Upper lobe of left lung (tissue), 6 donors: ENCODE data around the gene KMT2E. TPM values are rescaled to one million over a fixed set of nuclear protein-coding genes. Genes with fewer than 3 reads are reported as not detected.

ENCODE experiments used
- ATAC-seq, 2 donors: fragments of 200-7000 bp; cut with Tn5 transposase; one replicate each; pipeline ENCODE4 v1.9.1; 2022; ENCODE audit warnings: mild to moderate bottlenecking in 2 of 2, moderate library complexity in 2 of 2; ENCODE audit not compliant: low FRiP score in 2 of 2
- DNase-seq, 2 donors: peaks; one replicate each; pipeline ENCODE4 v3.0.0-alpha.2; 2019 to 2020
- H3K27ac ChIP-seq, 4 donors: fragments of 200-600 bp; sonication (generic); one replicate each; pipeline ENCODE4 v1.5.1; 2016 to 2019
- H3K27me3 ChIP-seq, 4 donors: fragments of 200-600 bp; sonication (generic); one replicate each; pipeline ENCODE4 v1.5.1; 2017 to 2019
- H3K36me3 ChIP-seq, 4 donors: fragments of 200-600 bp; sonication (generic); one replicate each; pipeline ENCODE4 v1.5.1; 2016 to 2019
- H3K4me1 ChIP-seq, 4 donors: fragments of 200-600 bp; sonication (generic); one replicate each; pipeline ENCODE4 v1.5.1; 2018 to 2019
- H3K4me3 ChIP-seq, 4 donors: fragments of 200-600 bp; sonication (generic); one replicate each; pipeline ENCODE4 v1.5.1; 2017 to 2019; ENCODE audit warnings: mild to moderate bottlenecking in 2 of 4, moderate library complexity in 1 of 4
- H3K9me3 ChIP-seq, 4 donors: fragments of 200-600 bp; sonication (generic); one replicate each; pipeline ENCODE4 v1.5.1; 2018 to 2019
- CTCF ChIP-seq, 6 experiments: fragments of 450-650 bp in 4 of 6; fragments of 200-600 bp in 2 of 6; sonication (generic) in 2 of 6; IDR thresholded peaks; one replicate each; pipeline ENCODE4 v1.5.1; 2016 to 2019; ENCODE audit warnings: antibody characterized with exemption in 6 of 6
- EP300 ChIP-seq, 4 donors: sonication (generic); formaldehyde crosslinking; IDR thresholded peaks; one replicate each; pipeline ENCODE4 v1.5.1; 2017; ENCODE audit warnings: antibody characterized with exemption in 4 of 4, control low read depth in 2 of 4
- POLR2A ChIP-seq, 4 donors: fragments of 450-650 bp; IDR thresholded peaks; one replicate each; pipeline ENCODE4 v1.5.1; 2016 to 2017; ENCODE audit warnings: antibody characterized with exemption in 4 of 4, mild to moderate bottlenecking in 2 of 4
- POLR2AphosphoS5 ChIP-seq, 2 donors: sonication (generic); formaldehyde crosslinking; IDR thresholded peaks; one replicate each; pipeline ENCODE4 v1.5.1; 2017; ENCODE audit warnings: antibody characterized with exemption in 2 of 2
- WGBS, 2 donors: methylation state at CpG; one replicate each; pipeline ENCODE4 v1.1.5; 2017 to 2018; 5-methylcytosine and 5-hydroxymethylcytosine counted together
- total RNA-seq, 6 donors: library from RNA; depleted of rRNA in 4 of 6; stranded (reverse); fragments of >200 nt in 4 of 6; gene quantifications; one replicate each; pipeline versions ENCODE4 v1.1.0 to v1.2.1, GENCODE V29; 2016 to 2021
- donor health status: DM: no; HTN: no; CAD: no; lungs with moderate emphysema.
- donor health status: DM: no; HTN: yes; CAD: no; lungs with severe emphysema.

The KMT2E gene
- total RNA-seq, 6 donors from 2014 or later: 77.3 to 182 (median 105) TPM

GRCh38 chr7:105019269-105019668 lies 5.3 kb downstream of the KMT2E start:
- 41 to 44% methylated on average over 3 of the region's 3 CpGs for WGBS, 2 donors

GRCh38 chr7:105020926-105021325 lies 6.9 kb downstream of the KMT2E start:
- ATAC-seq (no peak), DNase-seq (no peak)
- no peaks in the 10 kb centered on the region for H3K27me3 ChIP-seq
- peak overlapping the region in 2 of 4 donors; percentile 58 to 74 for H3K27ac ChIP-seq
- WGBS, 2 donors: 16 to 35% methylated on average over 3 of the region's 3 CpGs
- H3K36me3 ChIP-seq: no peaks in the 10 kb centered on the region
- no peak overlapping the region for H3K4me3 ChIP-seq
- no peaks in the 10 kb centered on the region for H3K9me3 ChIP-seq
- no peak for TF ChIP-seq POLR2AphosphoS5 (IDR thresholded peaks at IDR 0.05)
- no peak for TF ChIP-seq EP300 (IDR thresholded peaks at IDR 0.05)
- no peak for TF ChIP-seq POLR2A (IDR thresholded peaks at IDR 0.05)
- H3K4me1 ChIP-seq: peaks cover 76 to 89% (median 82%) of the 10 kb centered on the region in 4 donors

More at GRCh38 chr7:105019269-105019668, 5.3 kb downstream of the KMT2E start:
- Histone ChIP-seq H3K4me3 (no peak overlapping the region), H3K4me1 (peaks cover 60 to 72% (median 66%) of the 10 kb centered on the region in 4 donors), H3K9me3 (no peaks in the 10 kb centered on the region), H3K27me3 (no peaks in the 10 kb centered on the region), H3K36me3 (no peaks in the 10 kb centered on the region), H3K27ac (peak overlapping the region in 2 of 4 donors; percentile 21 to 58)
- ATAC-seq (no peak), DNase-seq (no peak)
- TF ChIP-seq EP300 (IDR thresholded peaks at IDR 0.05) (no peak), CTCF (IDR thresholded peaks at IDR 0.05) (no peak), POLR2AphosphoS5 (IDR thresholded peaks at IDR 0.05) (no peak), POLR2A (IDR thresholded peaks at IDR 0.05) (no peak)

- Histone ChIP-seq H3K27ac (peak overlapping the region in 2 of 4 donors; percentile 58 to 74), H3K9me3 (no peaks in the 10 kb centered on the region), H3K4me1 (peaks cover 80 to 93% (median 86%) of the 10 kb centered on the region in 4 donors), H3K4me3 (no peak overlapping the region), H3K36me3 (no peaks in the 10 kb centered on the region), H3K27me3 (no peaks in the 10 kb centered on the region)
- DNase-seq: no peak
- 55 to 67% methylated on average over 3 of the region's 3 CpGs for WGBS, 2 donors
- no peak for ATAC-seq
- TF ChIP-seq POLR2AphosphoS5 (IDR thresholded peaks at IDR 0.05) (no peak), CTCF (IDR thresholded peaks at IDR 0.05) (no peak), EP300 (IDR thresholded peaks at IDR 0.05) (no peak), POLR2A (IDR thresholded peaks at IDR 0.05) (no peak)
Measured at GRCh38 chr7:105021352-105021751, 7.3 kb downstream of the KMT2E start.

- TF ChIP-seq POLR2AphosphoS5 (IDR thresholded peaks at IDR 0.05) (no peak), EP300 (IDR thresholded peaks at IDR 0.05) (no peak), CTCF (IDR thresholded peaks at IDR 0.05) (no peak), POLR2A (IDR thresholded peaks at IDR 0.05) (no peak)
- peaks cover 85 to 94% (median 89%) of the 10 kb centered on the region in 4 donors for H3K4me1 ChIP-seq
Measured at GRCh38 chr7:105021967-105022366, 8.0 kb downstream of the KMT2E start.

GRCh38 chr7:105022458-105022857 lies 8.5 kb downstream of the KMT2E start:
- no peak for ATAC-seq
- Histone ChIP-seq H3K36me3 (no peaks in the 10 kb centered on the region), H3K27me3 (no peaks in the 10 kb centered on the region), H3K27ac (peak overlapping the region in 1 of 4 donors; percentile 1), H3K4me3 (no peak overlapping the region), H3K9me3 (no peaks in the 10 kb centered on the region), H3K4me1 (peaks cover 82 to 94% (median 91%) of the 10 kb centered on the region in 4 donors)
- TF ChIP-seq POLR2A (IDR thresholded peaks at IDR 0.05): no peak
- TF ChIP-seq EP300 (IDR thresholded peaks at IDR 0.05): no peak
- TF ChIP-seq CTCF (IDR thresholded peaks at IDR 0.05): no peak
- TF ChIP-seq POLR2AphosphoS5 (IDR thresholded peaks at IDR 0.05): no peak
- no peak for DNase-seq
- 54 to 58% methylated on average over 4 of the region's 4 CpGs for WGBS, 2 donors

More at GRCh38 chr7:105021967-105022366, 8.0 kb downstream of the KMT2E start:
- no peak for ATAC-seq
- H3K27ac ChIP-seq: peak overlapping the region in 1 of 4 donors; percentile 1
- 51 to 67% methylated on average over 3 of the region's 3 CpGs for WGBS, 2 donors
- H3K36me3 ChIP-seq: no peaks in the 10 kb centered on the region
- no peaks in the 10 kb centered on the region for H3K9me3 ChIP-seq
- no peak overlapping the region for H3K4me3 ChIP-seq
- no peak for DNase-seq
- H3K27me3 ChIP-seq: no peaks in the 10 kb centered on the region
